GM23338 (cell line): ENCODE measurements around the gene UNC80.

ENCODE experiments used
- CREB1 ChIP-seq: fragments of 250-450 bp; sonication (Bioruptor Pico); IDR thresholded peaks from 2 replicates; pipeline ENCODE4 v1.5.0; 2020; ENCODE audit warnings: low read depth, mild to moderate bottlenecking, moderate library complexity
- CTCF ChIP-seq, 2 experiments: fragments of 200-600 bp in 1 of 2; sonication (generic) in 1 of 2; conservative IDR thresholded peaks; 2 replicates each; pipeline versions ENCODE4 v1.5.1 to v1.6.1; 2016 to 2017; ENCODE audit warnings: antibody characterized with exemption in 2 of 2, low read depth in 2 of 2, mild to moderate bottlenecking in 2 of 2, moderate library complexity in 1 of 2
- ETS1 ChIP-seq: IDR thresholded peaks from 2 replicates; pipeline ENCODE4 v1.6.1; 2016; ENCODE audit warnings: antibody characterized with exemption
- EZH2 ChIP-seq: fragments of 200-600 bp; sonication (generic); IDR thresholded peaks from one replicate; pipeline ENCODE4 v1.8.0; 2017; ENCODE audit warnings: antibody characterized with exemption, mild to moderate bottlenecking, low read depth; ENCODE audit not compliant: unreplicated experiment
- EZH2phosphoT487 ChIP-seq: fragments of 200-600 bp; sonication (generic); IDR thresholded peaks from one replicate; pipeline ENCODE4 v1.8.1; 2018; ENCODE audit warnings: antibody characterized with exemption; ENCODE audit not compliant: unreplicated experiment
- JUNB ChIP-seq: IDR thresholded peaks from one replicate; pipeline ENCODE4 v1.6.1; 2016; ENCODE audit warnings: antibody characterized with exemption; ENCODE audit not compliant: unreplicated experiment
- POLR2AphosphoS5 ChIP-seq: IDR thresholded peaks from 2 replicates; pipeline ENCODE4 v1.6.1; 2016; ENCODE audit warnings: antibody characterized with exemption, low read depth
- REST ChIP-seq: IDR thresholded peaks from one replicate; pipeline ENCODE4 v1.6.1; 2018; ENCODE audit warnings: antibody characterized with exemption; ENCODE audit not compliant: unreplicated experiment
- STAT1 ChIP-seq: IDR thresholded peaks from one replicate; pipeline ENCODE4 v1.6.1; 2016; ENCODE audit warnings: antibody characterized with exemption; ENCODE audit not compliant: unreplicated experiment
- ZNF331 ChIP-seq: fragments of 250-450 bp; sonication (Bioruptor Pico); IDR thresholded peaks from 2 replicates; pipeline ENCODE4 v1.5.0; 2020; ENCODE audit warnings: low read depth, mild to moderate bottlenecking, moderate library complexity

GRCh38 chr2:209973328-209973727 is 201.7 kb downstream of the UNC80 start:
- TF ChIP-seq POLR2AphosphoS5 = no peak
- TF ChIP-seq CTCF (conservative IDR thresholded peaks at IDR 0.05; ENCODE audit: low read depth in 2 of 2) = no peak
- no peak for TF ChIP-seq EZH2phosphoT487
- TF ChIP-seq EZH2 = no peak
- no peak for TF ChIP-seq REST
- TF ChIP-seq STAT1 = no peak
- no peak for TF ChIP-seq ETS1
- TF ChIP-seq ZNF331 (CRISPR knock-in tag) = no peak
- TF ChIP-seq CREB1 (CRISPR knock-in tag) = no peak
- TF ChIP-seq JUNB = no peak
